ENCODE data around the gene ITGBL1.

Gene ITGBL1

GRCh38 chr13:101695870-101696516 is 243.5 kb downstream of the ITGBL1 start:
- H3K4me2 ChIP-seq (ENCODE audit: low read depth, low read length, poor library complexity, severe bottlenecking) = no peak overlapping the region
- no peaks in the 10 kb centered on the region for H3K27me3 ChIP-seq (ENCODE audit: insufficient read depth, low read length, poor library complexity, severe bottlenecking)
- no peaks in the 10 kb centered on the region for H3F3A ChIP-seq (ENCODE audit: low read depth)
- no peaks in the 10 kb centered on the region for H3K36me3 ChIP-seq (ENCODE audit: insufficient read depth, low read length)
- H3K9me3 ChIP-seq (ENCODE audit: insufficient read depth, low read depth, low read length) = no peaks in the 10 kb centered on the region
- H3K4me1 ChIP-seq (ENCODE audit: insufficient read depth, low read length, poor library complexity, severe bottlenecking) = no peaks in the 10 kb centered on the region
- no peaks in the 10 kb centered on the region for H3K9me2 ChIP-seq (replicated peaks; ENCODE audit: low read depth, low read length)
- no peak overlapping the region for H2AFZ ChIP-seq (ENCODE audit: low read length)
- H3K79me2 ChIP-seq (ENCODE audit: insufficient read depth, low read length) = no peaks in the 10 kb centered on the region
- H3K9ac ChIP-seq (ENCODE audit: low read depth, low read length, poor library complexity, severe bottlenecking) = no peak overlapping the region
- no peaks in the 10 kb centered on the region for H4K20me1 ChIP-seq (ENCODE audit: insufficient read depth, low read length, poor library complexity, severe bottlenecking)
- TF ChIP-seq EZH2phosphoT487 (IDR thresholded peaks at IDR 0.05; ENCODE audit: borderline replicate concordance) (no peak), CTCF (conservative IDR thresholded peaks at IDR 0.05; ENCODE audit: low read length) (no peak)
- H3K4me3 ChIP-seq (ENCODE audit: low read length, poor library complexity, severe bottlenecking) = no peak overlapping the region

GRCh38 chr13:101697745-101698144 is 245.3 kb downstream of the ITGBL1 start:
- H3K9ac ChIP-seq (ENCODE audit: low read depth, low read length, poor library complexity, severe bottlenecking) = no peak overlapping the region
- H3K79me2 ChIP-seq (ENCODE audit: insufficient read depth, low read length) = no peaks in the 10 kb centered on the region
- no peaks in the 10 kb centered on the region for H3F3A ChIP-seq (ENCODE audit: low read depth)
- no peaks in the 10 kb centered on the region for H3K27me3 ChIP-seq (ENCODE audit: insufficient read depth, low read length, poor library complexity, severe bottlenecking)
- no peak overlapping the region for H3K4me2 ChIP-seq (ENCODE audit: low read depth, low read length, poor library complexity, severe bottlenecking)
- no peaks in the 10 kb centered on the region for H4K20me1 ChIP-seq (ENCODE audit: insufficient read depth, low read length, poor library complexity, severe bottlenecking)
- H3K4me1 ChIP-seq (ENCODE audit: insufficient read depth, low read length, poor library complexity, severe bottlenecking) = no peaks in the 10 kb centered on the region
- no peak overlapping the region for H3K4me3 ChIP-seq (ENCODE audit: low read length, poor library complexity, severe bottlenecking)
- H3K9me2 ChIP-seq (replicated peaks; ENCODE audit: low read depth, low read length) = no peaks in the 10 kb centered on the region
- no peak for TF ChIP-seq CTCF (conservative IDR thresholded peaks at IDR 0.05; ENCODE audit: low read length)
- TF ChIP-seq EZH2phosphoT487 (IDR thresholded peaks at IDR 0.05; ENCODE audit: borderline replicate concordance) = no peak
- no peak overlapping the region for H2AFZ ChIP-seq (ENCODE audit: low read length)
- no peaks in the 10 kb centered on the region for H3K9me3 ChIP-seq (ENCODE audit: insufficient read depth, low read depth, low read length)
- no peaks in the 10 kb centered on the region for H3K36me3 ChIP-seq (ENCODE audit: insufficient read depth, low read length)

GRCh38 chr13:101698400-101698799 is 245.9 kb downstream of the ITGBL1 start:
- no peaks in the 10 kb centered on the region for H3K9me2 ChIP-seq (replicated peaks; ENCODE audit: low read depth, low read length)
- H2AFZ ChIP-seq (ENCODE audit: low read length) = no peak overlapping the region
- no peaks in the 10 kb centered on the region for H4K20me1 ChIP-seq (ENCODE audit: insufficient read depth, low read length, poor library complexity, severe bottlenecking)
- H3F3A ChIP-seq (ENCODE audit: low read depth) = no peaks in the 10 kb centered on the region
- no peaks in the 10 kb centered on the region for H3K27me3 ChIP-seq (ENCODE audit: insufficient read depth, low read length, poor library complexity, severe bottlenecking)
- H3K9me3 ChIP-seq (ENCODE audit: insufficient read depth, low read depth, low read length) = no peaks in the 10 kb centered on the region
- H3K9ac ChIP-seq (ENCODE audit: low read depth, low read length, poor library complexity, severe bottlenecking) = no peak overlapping the region
- no peaks in the 10 kb centered on the region for H3K36me3 ChIP-seq (ENCODE audit: insufficient read depth, low read length)
- TF ChIP-seq EZH2phosphoT487 (IDR thresholded peaks at IDR 0.05; ENCODE audit: borderline replicate concordance) (no peak), CTCF (conservative IDR thresholded peaks at IDR 0.05; ENCODE audit: low read length) (no peak)
- no peak overlapping the region for H3K4me2 ChIP-seq (ENCODE audit: low read depth, low read length, poor library complexity, severe bottlenecking)
- H3K4me3 ChIP-seq (ENCODE audit: low read length, poor library complexity, severe bottlenecking) = no peak overlapping the region
- H3K4me1 ChIP-seq (ENCODE audit: insufficient read depth, low read length, poor library complexity, severe bottlenecking) = no peaks in the 10 kb centered on the region
- H3K79me2 ChIP-seq (ENCODE audit: insufficient read depth, low read length) = no peaks in the 10 kb centered on the region

Data from Loucy (cell line).